Testis (tissue), 3 donors: ENCODE measurements around the gene RAET1G. TPM values are rescaled to one million over a fixed set of nuclear protein-coding genes. Genes with fewer than 3 reads are reported as not detected.
"Not testable (repeated sequence)": the region's sequence is repeated elsewhere in the genome, so short reads cannot be mapped to it uniquely, and the experiment has no call there.

Experiments used
- DNase-seq: peaks from one replicate; pipeline ENCODE4 v3.0.0-alpha.2; 2019
- H3K27ac ChIP-seq, 2 donors: fragments of 200-600 bp; sonication (generic); one replicate each; pipeline ENCODE4 v1.5.1; 2019
- H3K27me3 ChIP-seq: fragments of 200-600 bp; sonication (generic); one replicate; pipeline ENCODE4 v1.5.1; 2019
- H3K36me3 ChIP-seq: fragments of 200-600 bp; sonication (generic); one replicate; pipeline ENCODE4 v1.5.1; 2017; ENCODE audit warnings: low read depth; ENCODE audit errors: missing control alignments
- H3K4me1 ChIP-seq: fragments of 200-600 bp; sonication (generic); one replicate; pipeline ENCODE4 v1.5.1; 2019
- H3K4me3 ChIP-seq, 2 donors: fragments of 200-600 bp; sonication (generic); one replicate each; pipeline ENCODE4 v1.5.1; 2017 to 2019
- H3K9me3 ChIP-seq: fragments of 200-600 bp; sonication (generic); one replicate; pipeline ENCODE4 v1.5.1; 2017
- POLR2A ChIP-seq: fragments of 450-650 bp; IDR thresholded peaks from one replicate; pipeline ENCODE4 v1.6.1; 2017; ENCODE audit warnings: antibody characterized with exemption, mild to moderate bottlenecking, moderate library complexity
- WGBS, 2 donors: methylation state at CpG; one replicate each; pipeline ENCODE4 v1.1.5; 2018; 5-methylcytosine and 5-hydroxymethylcytosine counted together
- intact Hi-C: fragments of 100-400 bp; cut with DNase I; formaldehyde crosslinking; loops from one replicate; pipeline ENCODE4 v1.15.1; 2023; ENCODE audit warnings: low total_unique reads
- polyA plus RNA-seq: library from polyadenylated mRNA; stranded (reverse); fragments of 350-450 nt; fragmentation: Illumina TruSeq; extraction: RNeasy Lipid Tissue Mini Kit (QIAGEN cat#74804); gene quantifications from one replicate; pipeline ENCODE4 v1.2.3, GENCODE V29; 2014; ENCODE audit warnings: low read depth, low replicate concordance; ENCODE audit not compliant: insufficient read depth
- total RNA-seq, 2 donors: library from RNA; depleted of rRNA; stranded (reverse); fragments of >200 nt; gene quantifications; one replicate each; pipeline ENCODE4 v1.2.3, GENCODE V29; 2016
- TF ChIP-seq, protein P1 (sequence below), 3 experiments: fragments of 450-650 bp in 2 of 3; fragments of 200-600 bp in 1 of 3; sonication (generic) in 1 of 3; IDR thresholded peaks; one replicate each; pipeline ENCODE4 v1.5.1; 2016 to 2019; ENCODE audit warnings: antibody characterized with exemption in 3 of 3, mild to moderate bottlenecking in 2 of 3, moderate library complexity in 1 of 3

The RAET1G gene
- total and polyA plus RNA-seq, 3 donors from 2014 or later = 0.30 TPM; not detected in 2

DNA sequence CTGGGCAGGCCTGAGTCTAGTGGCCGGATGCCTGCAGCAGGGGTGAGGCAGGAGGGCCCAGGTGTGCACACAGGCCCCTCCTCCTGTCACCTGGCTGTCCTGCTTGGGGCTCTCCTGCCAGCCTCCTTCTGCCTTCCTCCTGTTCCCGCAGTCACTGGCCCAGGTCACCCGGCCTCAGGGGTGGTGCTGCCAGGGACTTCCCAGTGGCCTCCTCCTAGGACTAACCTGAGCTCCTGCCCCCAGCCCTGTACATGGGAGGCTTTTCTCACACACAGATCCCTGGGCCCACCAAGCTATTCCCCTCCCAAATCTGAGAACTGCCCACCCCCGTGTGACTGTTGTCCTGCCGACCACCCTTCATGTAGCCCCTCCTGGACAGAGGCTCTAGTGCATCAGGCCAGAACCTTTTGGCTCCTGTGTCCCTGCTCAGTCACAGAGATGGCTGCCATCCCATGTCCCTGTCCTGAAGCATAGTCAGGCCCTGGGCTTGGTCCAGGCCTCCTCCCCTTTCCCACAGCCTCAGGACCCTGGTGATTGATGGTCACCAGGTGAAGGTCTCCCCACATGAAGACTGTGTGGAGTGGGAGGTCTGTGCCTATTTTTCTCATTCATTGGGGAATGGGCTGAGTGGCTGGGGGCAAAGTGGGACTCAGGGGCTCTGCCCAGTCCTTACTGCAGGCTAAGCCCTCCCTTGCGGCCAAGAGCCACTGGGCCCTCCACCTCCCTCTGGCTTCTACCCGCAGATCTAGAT is 39.7 kb upstream of the RAET1G start:
- TF ChIP-seq POLR2A = no peak
- TF ChIP-seq, protein P1, sequence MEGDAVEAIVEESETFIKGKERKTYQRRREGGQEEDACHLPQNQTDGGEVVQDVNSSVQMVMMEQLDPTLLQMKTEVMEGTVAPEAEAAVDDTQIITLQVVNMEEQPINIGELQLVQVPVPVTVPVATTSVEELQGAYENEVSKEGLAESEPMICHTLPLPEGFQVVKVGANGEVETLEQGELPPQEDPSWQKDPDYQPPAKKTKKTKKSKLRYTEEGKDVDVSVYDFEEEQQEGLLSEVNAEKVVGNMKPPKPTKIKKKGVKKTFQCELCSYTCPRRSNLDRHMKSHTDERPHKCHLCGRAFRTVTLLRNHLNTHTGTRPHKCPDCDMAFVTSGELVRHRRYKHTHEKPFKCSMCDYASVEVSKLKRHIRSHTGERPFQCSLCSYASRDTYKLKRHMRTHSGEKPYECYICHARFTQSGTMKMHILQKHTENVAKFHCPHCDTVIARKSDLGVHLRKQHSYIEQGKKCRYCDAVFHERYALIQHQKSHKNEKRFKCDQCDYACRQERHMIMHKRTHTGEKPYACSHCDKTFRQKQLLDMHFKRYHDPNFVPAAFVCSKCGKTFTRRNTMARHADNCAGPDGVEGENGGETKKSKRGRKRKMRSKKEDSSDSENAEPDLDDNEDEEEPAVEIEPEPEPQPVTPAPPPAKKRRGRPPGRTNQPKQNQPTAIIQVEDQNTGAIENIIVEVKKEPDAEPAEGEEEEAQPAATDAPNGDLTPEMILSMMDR (IDR thresholded peaks at IDR 0.05) = no peak
- Histone ChIP-seq H3K4me1 (peaks cover 11% of the 10 kb centered on the region), H3K9me3 (no peaks in the 10 kb centered on the region), H3K27ac (no peak overlapping the region), H3K4me3 (no peak overlapping the region), H3K27me3 (peaks cover 3% of the 10 kb centered on the region), H3K36me3 (no peaks in the 10 kb centered on the region)
- no peak for DNase-seq
- intact Hi-C loops = no loop called here
- WGBS, 2 donors = 60 to 72% methylated on average over 2 to 7 of the region's 7 CpGs

DNA sequence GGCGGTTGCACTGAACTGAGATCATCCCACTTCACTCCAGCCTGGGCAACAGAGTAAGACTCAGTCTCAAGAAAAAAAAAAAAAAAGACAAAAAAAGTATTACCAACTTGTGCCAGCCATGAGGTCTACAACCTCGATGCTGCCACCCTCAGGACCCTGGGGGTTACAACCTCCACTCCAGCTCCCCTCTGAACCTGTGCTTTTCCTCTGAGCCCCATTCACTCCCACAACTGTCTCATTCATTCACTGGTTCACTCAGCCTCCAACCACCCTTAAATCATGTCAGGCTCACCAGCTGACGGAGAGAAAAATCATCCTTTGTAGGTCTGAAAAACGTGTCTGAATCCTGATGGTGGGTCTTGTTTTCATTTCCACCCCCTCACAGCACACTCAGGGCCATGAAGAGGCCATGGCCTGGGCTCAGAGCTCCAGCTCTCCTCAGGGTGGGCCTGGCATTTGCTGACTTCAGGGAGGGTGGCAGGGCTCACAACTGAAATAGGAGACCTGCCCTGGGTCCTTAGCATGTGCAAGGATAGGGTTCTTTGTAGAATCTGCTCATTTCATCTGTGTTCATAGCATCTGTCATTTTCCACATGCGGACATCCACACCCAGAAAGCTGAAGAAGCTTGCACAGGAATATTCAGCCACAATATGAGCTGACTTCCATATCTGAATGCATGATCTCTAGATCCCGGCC is 39.0 kb upstream of the RAET1G start:
- peaks cover 3% of the 10 kb centered on the region for H3K27me3 ChIP-seq
- TF ChIP-seq, protein P1 (IDR thresholded peaks at IDR 0.05) = no peak
- no peak for TF ChIP-seq POLR2A
- peaks cover 11% of the 10 kb centered on the region for H3K4me1 ChIP-seq
- no peak overlapping the region for H3K27ac ChIP-seq
- H3K4me3 ChIP-seq = no peak overlapping the region
- no peaks in the 10 kb centered on the region for H3K9me3 ChIP-seq
- no peaks in the 10 kb centered on the region for H3K36me3 ChIP-seq
- DNase-seq = no peak
- 69 to 70% methylated on average over 6 of the region's 6 CpGs for WGBS, 2 donors
- intact Hi-C loops = no loop called here

DNA sequence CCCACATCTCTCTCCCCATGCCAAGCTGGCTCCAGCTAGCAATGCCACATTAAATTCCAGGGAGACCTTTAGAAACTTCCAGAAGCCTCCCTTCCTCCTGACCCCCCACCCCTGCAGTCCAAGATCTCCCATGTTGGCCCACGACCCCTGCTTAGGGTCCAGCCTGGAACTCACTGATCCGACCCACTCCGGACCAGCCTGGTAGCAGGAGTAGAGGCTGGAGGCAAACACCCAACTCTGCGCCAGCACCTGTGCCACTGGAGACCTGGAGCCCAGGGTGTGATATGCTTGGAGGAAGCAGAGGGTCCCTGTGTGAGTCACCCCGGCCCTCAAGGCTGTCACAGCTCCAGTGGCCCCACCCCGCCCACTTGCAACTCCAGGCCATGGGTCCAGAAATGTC is 37.6 kb upstream of the RAET1G start:
- intact Hi-C loops = no loop called here
- no peak for TF ChIP-seq POLR2A
- TF ChIP-seq, protein P1 (IDR thresholded peaks at IDR 0.05) = no peak
- peaks cover 3% of the 10 kb centered on the region for H3K27me3 ChIP-seq
- no peak overlapping the region for H3K4me3 ChIP-seq
- no peaks in the 10 kb centered on the region for H3K36me3 ChIP-seq
- no peak for DNase-seq
- H3K4me1 ChIP-seq = peaks cover 11% of the 10 kb centered on the region
- no peaks in the 10 kb centered on the region for H3K9me3 ChIP-seq
- WGBS, 2 donors = 80 to 81% methylated on average over 6 of the region's 6 CpGs
- H3K27ac ChIP-seq = no peak overlapping the region

DNA sequence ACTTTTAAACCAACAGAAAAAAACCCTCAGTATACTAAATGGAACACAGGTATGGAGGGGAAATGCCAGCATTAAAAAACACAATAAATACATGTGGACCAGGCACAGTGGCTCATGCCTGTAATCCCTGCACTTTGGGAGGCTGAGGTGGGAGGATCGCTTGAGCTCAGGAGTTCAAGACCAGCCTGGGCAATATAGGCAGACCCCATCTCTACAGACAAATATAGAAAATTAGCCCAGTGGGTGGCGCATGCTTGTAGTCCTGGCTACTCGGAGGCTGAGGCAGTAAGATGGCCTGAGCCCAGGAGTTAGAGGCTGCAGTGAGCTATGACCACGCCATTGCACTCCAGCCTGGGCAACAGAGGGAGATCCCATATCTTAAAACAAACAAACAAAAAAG is 36.9 kb upstream of the RAET1G start:
- DNase-seq, H3K4me1 ChIP-seq, H3K27me3 ChIP-seq, intact Hi-C loops, H3K9me3 ChIP-seq, H3K27ac ChIP-seq, H3K4me3 ChIP-seq, H3K36me3 ChIP-seq: not testable (repeated sequence)
- 71 to 73% methylated on average over 4 of the region's 4 CpGs for WGBS, 2 donors

DNA sequence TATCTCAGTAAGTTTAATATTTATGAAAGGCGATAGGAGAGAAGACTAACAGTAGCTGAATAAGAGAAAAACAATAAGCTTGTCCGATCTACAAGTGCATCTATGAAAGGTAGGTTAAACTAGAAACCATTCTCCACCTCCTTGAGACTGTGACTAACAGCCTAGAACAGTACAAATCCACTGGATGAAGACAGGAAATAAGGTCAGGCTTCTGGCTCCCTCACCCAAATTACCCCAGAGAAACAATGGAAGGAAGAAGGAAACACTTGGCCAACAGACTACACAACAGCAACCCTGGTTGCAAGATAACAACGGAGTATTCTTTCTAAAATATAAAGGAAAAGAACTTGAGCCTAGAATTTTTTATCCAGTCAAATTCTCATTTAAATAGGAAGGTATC is 35.2 kb upstream of the RAET1G start:
- H3K4me1 ChIP-seq, H3K27ac ChIP-seq, H3K27me3 ChIP-seq, DNase-seq, H3K9me3 ChIP-seq, H3K4me3 ChIP-seq, intact Hi-C loops, H3K36me3 ChIP-seq: not testable (repeated sequence)
- WGBS, 2 donors = 60 to 62% methylated on average over 3 of the region's 3 CpGs

DNA sequence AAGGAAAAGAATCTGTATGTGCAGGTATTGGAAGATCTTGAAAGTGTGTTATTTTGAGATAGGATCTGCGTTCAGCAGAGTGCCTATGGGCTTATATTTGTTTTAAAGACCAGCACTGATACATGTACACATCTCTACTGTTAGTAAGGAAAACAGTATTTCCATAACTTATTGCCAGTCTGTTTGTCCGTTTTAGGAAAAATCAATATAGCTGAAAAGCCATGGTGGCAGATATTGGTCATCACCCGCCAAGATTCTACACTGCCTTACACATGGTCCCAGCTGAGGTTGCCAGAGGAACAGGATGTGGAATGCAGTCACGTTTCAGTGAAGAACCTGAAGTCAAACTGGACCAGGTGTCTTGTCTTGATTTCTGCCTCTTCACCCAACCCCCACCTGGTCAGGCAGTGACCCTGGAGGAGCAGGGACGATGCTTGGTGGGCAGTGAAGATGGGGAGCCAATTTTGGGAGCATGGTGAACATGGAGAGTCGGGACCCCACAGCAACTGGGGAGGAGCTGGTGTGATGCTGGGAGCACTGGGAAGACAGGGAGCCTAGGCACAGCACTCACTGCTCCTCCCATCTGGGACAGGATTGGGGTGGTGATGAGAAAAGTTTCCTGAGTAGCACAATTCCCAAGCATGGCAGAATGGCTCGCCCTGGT is 32.9 kb upstream of the RAET1G start:
- H3K36me3 ChIP-seq, H3K27me3 ChIP-seq, H3K4me1 ChIP-seq, H3K4me3 ChIP-seq, intact Hi-C loops, H3K27ac ChIP-seq, DNase-seq, H3K9me3 ChIP-seq: not testable (repeated sequence)
- 32 to 43% methylated on average over 7 of the region's 7 CpGs for WGBS, 2 donors

DNA sequence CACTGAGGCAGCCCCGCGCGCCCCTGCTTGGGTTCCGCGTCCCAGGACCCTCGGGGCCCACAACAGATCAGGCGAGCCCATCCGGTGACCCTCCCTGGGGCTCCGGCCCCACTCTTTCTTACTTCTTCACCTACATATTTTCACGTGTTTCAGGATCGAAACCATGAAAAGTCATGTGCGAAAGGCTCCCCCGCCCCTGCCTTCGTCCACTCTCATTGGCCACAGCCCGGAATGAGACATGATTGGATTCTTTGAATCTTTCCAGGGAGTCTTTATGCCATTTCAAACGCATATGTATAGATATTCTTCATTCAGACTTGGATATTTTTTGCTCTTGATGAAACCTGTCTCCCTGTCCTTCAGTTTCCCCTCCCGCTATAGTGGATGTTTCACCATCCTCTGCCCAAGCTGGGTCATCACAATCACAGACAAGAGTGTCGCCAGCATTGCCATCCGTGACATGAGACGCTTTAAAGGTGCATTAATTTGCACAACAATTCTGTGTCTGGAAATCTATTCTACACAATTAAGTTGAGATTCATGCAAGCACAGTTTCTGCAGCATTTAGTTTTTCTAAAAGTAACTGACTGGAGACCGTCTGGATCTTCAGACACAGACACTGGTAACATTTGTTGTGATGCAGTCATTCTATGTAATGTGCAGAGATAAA is 32.2 kb upstream of the RAET1G start:
- H3K27me3 ChIP-seq, H3K4me3 ChIP-seq, H3K4me1 ChIP-seq, H3K9me3 ChIP-seq, intact Hi-C loops, H3K36me3 ChIP-seq, DNase-seq, H3K27ac ChIP-seq: not testable (repeated sequence)
- WGBS, 2 donors = 10 to 12% methylated on average over 12 to 13 of the region's 21 CpGs

DNA sequence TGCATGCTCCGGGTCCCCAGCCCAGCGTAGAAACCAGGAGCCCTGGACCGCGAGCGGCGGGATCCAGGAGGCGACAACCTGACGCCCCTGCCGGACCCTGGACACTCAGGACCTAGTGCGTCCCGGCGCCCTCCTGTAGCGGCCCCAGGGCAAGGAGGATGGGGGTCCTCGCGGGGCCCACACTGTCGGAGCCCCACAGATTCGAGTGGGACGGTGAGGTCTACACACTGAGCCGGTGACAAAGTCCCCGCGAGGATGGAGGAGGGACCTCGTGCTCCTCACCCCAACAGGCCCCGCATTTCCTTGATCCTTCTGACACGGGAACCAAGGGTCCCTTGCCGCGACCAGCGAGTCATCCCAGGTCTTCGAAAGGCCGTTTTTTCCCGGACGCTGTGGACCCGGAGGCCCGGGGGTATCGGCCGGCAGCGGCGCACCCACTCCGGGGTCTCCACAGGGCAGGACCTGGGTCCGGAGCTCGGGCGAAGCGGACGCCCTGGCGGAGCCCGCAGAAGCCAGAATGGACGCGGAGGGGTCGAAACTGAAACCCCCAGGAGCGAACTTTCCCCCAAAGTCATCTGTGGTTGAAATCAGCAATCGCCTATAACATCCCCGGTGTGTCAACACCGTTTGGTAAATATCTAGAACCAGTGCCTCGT is 31.5 kb upstream of the RAET1G start:
- H3K27me3 ChIP-seq, intact Hi-C loops, H3K4me1 ChIP-seq, DNase-seq, H3K27ac ChIP-seq, H3K4me3 ChIP-seq, H3K9me3 ChIP-seq, H3K36me3 ChIP-seq: not testable (repeated sequence)
- 4% methylated on average over 38 of the region's 53 CpGs; no CpG with 5 or more reads in 1 of the 2 donors for WGBS, 2 donors
